ENCODE results near the gene GRID1.

- TF ChIP-seq CTCF (IDR thresholded peaks at IDR 0.05), result no peak
- TF ChIP-seq ZFX (IDR thresholded peaks at IDR 0.05; ENCODE audit: borderline replicate concordance), result no peak
Measured at GRCh38 chr10:86087716-86088115, 278.9 kb downstream of the GRID1 start.

All from 22Rv1 (cell line).